NCI-H226 (cell line): Measurements from ENCODE around the gene RNU1-3.
A peak's percentile ranks its signal among the peaks of the same experiment; 100 is the strongest.
"Not testable (repeated sequence)": the region's sequence is repeated elsewhere in the genome, so short reads cannot be mapped to it uniquely, and the experiment has no call there.

Experiments
- DNase-seq: peaks from one replicate; pipeline ENCODE4 v3.0.0-alpha.2; 2015

RNU1-3 gene

DNA sequence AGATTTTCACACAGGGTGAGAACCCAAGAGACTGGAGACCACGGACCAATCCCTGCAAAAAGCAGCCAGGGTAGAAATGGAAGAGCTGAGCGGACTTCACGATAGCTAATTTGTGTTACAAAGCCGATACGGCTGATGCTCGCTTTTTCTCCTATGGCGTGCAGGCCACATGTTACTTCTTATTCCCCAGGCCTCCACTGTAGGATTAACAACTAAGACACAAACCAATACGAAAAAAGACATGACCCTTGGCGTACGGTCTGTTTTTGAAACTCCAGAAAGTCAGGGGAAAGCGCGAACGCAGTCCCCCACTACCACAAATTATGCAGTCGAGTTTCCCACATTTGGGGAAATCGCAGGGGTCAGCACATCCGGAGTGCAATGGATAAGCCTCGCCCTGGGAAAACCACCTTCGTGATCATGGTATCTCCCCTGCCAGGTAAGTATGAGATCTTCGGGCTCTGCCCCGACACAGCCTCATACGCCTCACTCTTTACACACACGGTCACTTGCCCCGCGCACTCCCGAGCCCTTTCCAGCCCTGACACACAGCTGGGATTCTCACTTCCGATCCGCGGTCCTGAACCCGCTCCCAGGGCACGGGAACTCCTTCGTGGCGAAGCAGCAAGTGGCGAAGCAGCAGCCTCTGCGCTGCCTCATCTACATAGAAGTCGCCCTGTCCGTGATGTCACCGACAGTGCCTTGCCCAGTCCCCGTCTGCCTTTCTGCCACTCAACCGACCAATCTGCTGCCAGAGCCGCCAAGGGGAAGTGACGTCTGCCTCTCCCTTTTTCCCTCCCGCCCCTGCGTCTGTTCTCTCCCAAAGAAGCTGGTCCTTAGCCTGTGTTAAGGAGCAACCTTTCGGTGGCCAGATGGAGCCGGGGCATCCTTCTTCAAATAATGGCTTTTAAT lies at the start of gene RNU1-3:
Gene RNU1-3, minus strand, starts transcription at position 447 of the 912 bp plus-strand sequence.
- not testable (repeated sequence) for DNase-seq

DNA sequence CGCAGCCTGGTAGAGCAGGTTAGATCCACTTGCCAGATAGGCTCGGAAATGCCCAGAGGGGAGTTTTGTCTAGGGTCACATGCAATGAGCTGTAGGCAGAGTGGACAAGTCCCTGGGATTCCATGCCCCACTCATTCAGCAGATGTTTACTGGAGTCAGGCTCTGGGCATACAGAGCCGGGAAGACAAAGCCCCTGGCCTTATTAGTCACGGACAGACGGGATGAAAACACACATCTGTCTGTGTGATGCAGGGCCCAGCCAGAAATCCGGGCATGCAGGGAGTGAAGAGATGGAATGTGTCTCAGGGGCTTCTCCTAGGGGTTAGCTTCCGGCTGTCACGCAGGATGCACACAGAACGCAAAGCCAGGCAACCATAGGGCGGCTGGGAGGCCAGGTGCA lies 46.7 kb upstream of the RNU1-3 start:
- DNase-seq: not testable (repeated sequence)

DNA sequence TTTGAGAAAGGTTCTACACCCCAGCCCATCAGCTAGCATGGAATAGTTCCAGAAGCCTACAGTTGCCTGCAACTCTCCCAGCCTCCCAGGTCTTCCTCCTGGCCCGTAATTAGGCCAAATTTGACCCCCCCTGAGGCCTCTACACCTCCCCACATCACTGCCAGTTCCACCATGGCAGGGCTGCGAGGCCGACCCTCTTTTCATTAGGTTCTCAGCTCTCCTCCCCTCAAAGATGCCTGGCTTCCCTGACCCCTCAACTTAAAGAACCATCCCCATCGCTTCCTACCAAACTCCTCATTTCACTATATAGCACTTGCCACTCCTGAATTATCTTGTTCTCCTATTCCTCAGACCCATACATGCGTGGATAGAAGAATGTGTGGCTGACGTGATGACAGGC lies 46.2 kb upstream of the RNU1-3 start:
- DNase-seq: not testable (repeated sequence)

DNA sequence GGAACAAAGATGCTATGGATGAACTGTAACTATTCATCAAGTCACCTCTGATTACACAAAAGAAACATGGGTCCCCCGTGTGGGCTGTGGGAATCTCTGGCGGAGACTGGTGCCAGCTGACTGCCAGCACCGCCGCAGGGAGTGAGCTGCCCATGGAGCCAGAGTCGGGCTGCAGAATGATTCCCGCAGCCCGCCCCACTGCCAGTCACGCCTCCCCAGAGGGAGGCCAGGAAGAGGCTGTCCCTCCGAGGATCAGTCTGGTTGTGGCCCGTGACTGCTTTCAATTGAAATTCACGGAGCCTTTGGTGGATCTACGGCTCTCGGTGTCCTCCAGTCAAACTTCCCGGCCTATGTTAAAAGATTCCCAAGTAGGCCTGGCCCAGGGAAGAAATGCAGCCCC lies 45.8 kb upstream of the RNU1-3 start:
- DNase-seq: not testable (repeated sequence)

DNA sequence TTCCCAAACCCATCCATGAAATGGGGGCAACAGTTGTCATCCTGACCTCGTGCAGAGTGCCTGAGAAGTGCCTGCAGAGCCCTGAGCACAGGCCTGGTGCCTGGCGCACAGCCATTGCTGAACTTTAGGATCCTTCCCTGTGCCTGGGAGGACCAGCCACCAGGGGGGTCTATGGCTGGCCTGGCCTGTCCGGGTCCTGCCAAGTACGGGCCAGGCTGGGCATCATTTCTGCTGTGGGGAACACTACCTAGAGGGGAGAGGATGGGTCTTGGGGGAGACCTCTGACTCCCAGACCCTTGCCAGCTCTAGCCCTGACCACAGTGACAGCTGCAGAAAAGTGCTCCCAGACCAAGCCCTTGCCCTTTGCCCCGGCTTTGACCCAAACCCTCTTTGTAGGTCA lies 45.4 kb upstream of the RNU1-3 start:
- not testable (repeated sequence) for DNase-seq

DNA sequence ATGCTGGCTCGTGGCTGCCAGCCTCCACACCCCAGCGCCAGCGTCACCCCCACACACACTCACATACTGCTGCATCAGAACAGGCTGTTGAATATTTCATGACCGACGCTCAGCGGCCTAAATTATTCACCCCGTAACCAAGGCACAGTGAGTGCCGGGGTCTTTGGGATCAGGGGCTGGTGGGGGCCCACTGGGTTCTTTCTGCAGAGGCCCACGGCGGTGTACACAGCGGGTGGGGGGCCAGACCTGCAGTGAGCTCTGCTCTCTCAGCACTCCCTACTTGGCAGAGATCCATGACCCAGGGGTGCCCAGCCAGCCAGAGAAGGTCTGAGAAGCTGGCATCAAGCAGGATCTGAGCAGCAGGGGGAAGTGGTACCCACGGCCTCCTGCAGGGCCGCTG lies 43.9 kb upstream of the RNU1-3 start:
- not testable (repeated sequence) for DNase-seq

DNA sequence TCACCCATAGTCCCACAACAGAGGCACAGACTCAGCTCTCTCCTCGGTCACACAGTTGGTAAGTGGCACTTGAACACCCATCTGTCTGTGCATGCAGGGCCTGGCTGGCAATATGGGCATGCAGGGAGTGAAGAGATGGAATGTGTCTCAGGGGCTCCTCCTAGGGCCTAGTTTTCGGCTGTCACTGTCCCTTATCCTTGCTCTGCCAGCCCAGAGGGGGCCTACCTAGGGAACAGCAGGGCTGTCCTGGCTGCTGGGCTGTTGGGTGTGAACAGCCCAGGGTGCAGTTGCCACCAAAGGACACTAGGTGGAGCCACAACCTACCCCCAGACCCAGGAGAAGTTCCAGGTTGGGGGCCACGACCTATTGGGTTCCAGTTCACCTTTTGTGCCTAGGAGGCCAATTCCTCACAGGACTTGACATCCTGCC lies 42.9 kb upstream of the RNU1-3 start:
- not testable (repeated sequence) for DNase-seq

DNA sequence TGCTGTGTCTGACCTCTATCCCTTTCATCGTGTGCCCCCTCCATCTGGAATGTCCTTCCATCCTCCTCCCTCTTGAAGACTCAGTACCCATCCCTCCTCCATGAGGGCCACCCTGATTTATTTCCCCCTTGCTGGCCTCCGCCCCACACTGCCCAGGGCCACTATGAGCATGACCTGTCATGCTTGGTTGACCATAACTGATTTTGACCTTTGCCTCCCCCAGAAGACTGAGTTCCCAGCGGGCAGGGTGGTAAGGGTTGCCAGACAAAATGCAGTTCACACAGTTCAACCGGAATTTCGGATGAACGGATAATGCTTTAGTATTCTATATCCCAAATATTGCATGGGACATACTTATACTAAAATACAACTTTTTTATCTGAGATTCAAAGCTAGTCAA lies 42.0 kb upstream of the RNU1-3 start:
- DNase-seq: not testable (repeated sequence)

DNA sequence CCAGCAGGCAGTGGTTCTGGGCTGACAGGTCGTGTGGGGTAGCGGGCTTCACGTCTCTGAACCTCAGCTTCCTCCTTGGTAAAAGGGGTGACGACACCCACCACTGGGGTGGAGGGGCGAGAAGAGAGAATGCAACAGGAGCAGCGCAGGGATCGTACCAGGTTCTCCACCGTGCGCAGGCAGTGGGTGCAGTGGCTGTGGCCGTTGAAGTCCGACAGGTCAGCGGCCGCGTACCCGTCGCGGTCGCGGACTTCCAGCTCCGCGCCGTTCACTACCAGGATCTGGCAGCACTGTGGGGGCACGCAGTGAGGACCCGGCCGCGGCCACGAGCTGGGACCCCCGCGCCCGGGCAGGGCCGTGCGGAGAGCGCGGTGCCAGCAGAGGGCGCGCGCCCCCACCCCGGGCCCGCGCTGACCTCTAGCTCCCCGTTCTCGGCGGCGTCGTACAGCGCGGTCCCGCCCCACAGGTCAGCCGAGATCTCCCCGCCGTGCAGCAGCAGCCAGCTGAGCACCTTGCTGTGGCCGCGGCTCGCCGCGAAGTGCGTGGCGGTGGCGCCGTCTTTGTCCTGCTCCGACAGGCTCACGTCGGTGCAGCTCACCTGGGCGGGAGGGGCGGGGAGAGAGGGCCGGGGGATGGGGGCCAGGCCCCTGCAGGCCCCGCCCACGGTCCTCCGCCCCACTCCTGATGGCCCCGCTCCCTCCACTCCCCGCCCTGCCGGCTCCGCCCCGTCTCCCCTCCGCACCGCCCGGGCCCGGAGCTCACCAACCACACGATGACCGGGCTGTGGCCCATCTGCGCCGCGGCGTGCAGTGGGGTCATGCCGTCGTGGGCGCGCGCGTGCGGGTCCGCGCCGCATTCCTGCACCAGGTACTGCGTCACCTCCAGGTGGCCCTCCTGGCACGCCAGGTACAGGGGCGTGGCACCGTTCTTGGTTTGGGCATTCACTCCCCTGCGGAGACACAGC lies 40.7 kb upstream of the RNU1-3 start:
- DNase-seq: not testable (repeated sequence)

DNA sequence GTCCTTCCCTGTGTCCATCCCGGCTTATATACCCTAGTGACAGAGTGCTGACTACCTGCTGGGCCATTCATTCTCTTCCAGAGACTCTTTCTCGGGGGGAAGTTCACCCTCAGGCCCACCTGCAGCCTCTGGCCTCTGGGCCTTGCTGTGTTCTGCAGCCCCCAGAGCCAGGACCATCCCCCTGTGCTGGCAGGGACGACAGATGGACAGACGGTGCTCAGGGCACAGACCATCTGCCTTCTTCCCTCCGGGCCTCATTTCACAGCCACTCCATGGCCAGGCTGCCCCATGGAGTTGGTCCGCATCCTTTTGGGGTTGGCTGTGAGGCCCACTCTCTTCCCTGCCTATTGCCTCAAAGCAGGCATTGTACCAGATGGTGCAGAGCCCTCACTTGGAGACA lies 39.6 kb upstream of the RNU1-3 start:
- not testable (repeated sequence) for DNase-seq

DNA sequence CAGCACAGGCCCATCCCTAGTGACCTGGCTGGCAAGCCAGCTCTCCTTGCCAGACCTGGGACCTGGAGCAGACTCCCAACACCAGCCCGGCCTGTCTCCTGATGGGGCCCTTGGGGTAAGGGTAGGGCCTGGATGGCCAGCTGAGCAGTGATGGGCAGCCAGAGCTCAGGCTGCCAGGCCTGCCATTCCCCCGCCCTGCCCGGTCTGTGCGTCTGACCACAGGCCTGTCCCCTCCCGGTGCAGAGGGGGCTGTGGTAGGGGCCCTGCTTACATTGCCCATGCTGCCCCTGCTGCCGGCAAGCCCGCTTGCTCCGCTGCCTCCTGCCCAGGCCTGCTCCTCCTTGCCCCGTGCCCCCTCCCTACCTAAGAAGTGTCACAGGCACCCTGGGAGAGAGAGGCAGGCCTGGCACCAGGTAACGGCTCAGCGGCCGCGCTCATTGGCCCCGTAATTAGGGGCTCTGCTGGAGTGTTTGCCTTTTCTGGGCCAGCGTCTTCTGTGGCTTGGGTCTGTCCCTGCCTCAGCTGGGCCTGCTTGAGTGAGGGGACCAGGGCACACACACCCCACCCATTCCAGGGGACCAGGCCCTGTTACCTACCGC lies 37.9 kb upstream of the RNU1-3 start:
- DNase-seq: not testable (repeated sequence)

DNA sequence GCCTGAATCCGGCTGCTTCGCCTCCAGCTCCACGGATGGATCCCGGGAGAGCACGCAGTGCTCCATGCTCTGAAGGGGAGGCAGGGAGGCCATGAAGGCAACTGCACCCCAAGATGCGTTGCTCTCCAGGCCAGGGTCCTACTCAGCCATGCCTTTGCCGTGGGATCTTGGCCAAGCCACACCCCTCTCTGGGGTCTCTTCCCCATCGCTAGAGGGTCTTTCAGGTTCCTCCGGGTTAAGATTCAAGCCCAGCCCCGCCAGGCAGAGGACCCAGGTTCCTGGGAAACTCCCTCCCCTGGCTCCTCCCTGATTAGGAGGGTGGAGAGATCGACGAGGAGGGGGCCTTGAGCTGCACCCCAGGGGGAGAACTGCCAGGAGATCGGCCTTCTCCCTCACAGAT lies 37.3 kb upstream of the RNU1-3 start:
- DNase-seq: not testable (repeated sequence)

DNA sequence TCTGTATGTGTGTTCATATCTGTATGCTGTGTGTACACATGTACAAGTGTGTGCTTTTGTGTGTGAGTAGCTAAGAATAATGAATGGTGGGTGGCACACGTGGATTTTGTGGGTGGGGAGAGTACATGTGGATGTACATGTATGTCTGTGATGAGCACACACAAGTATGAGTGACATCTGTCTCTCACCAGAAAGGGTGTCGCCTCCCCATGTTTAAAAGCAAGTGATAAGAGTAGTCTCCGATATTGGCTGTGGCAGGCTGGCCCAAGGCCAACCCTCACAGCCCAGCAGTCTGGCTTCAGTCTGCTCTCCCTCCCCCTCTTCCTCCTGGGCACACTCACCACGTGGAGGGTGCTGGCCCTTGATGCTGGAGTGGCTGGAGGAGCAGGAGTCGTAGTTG lies 36.9 kb upstream of the RNU1-3 start:
- DNase-seq: not testable (repeated sequence)

DNA sequence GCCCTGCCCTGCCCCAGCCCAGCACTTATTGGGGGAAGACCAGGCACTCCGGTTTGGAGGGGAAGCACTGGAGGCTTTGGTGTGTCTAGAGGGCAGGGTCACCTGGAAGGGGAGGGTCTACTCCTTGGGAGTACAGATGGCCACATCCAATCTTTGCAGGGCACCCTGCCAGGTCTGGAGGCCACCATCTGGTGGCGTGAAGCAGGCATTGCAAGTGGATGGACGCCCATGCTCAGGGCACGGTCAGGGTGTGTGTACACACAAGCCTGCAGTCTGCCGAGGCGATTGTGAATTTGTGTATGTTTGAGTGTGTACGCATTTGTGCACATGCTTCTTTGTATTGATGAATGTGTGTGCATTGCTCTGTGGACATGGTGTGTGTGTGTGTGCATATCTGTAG lies 36.4 kb upstream of the RNU1-3 start:
- DNase-seq: not testable (repeated sequence)

DNA sequence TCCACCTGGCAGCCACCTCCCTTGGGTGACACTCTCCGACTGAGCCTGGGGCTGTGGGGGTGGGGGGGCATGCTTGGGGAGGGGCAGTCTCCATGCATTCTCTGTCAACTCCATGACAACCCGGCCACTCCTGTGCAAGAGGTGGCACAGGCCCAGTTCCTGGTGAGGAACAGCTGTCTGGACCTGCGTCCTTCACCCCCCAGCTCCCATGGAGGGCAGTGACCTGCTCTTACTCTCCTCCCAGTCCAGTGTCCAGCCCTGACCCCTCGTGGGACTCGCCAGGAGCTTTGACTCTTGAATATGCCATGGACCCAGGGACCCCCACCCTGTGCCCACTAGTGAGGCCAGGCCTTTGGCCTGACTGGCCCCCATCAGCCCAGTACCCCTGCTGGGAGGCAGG lies 35.5 kb upstream of the RNU1-3 start:
- DNase-seq: not testable (repeated sequence)

DNA sequence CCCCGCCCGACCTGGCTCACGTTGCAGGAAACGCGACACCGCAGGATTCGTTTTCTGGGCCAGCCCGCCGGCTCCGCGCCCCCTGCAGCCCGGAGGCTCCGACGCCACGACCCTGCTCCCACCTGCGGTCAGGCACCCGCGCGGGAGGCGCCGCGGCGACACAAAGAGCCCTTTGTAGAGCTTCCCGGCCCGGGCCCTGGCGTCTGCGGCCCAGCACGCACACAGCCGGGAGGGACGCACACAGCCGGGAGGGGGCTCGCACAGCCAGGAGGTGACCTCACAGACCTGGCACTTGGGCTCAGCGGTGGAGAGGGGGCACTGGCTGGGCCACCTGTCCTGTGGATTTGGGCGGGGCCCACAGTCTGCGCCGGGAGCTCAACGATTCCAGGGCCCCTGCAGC lies 34.4 kb upstream of the RNU1-3 start:
- DNase-seq: not testable (repeated sequence)

DNA sequence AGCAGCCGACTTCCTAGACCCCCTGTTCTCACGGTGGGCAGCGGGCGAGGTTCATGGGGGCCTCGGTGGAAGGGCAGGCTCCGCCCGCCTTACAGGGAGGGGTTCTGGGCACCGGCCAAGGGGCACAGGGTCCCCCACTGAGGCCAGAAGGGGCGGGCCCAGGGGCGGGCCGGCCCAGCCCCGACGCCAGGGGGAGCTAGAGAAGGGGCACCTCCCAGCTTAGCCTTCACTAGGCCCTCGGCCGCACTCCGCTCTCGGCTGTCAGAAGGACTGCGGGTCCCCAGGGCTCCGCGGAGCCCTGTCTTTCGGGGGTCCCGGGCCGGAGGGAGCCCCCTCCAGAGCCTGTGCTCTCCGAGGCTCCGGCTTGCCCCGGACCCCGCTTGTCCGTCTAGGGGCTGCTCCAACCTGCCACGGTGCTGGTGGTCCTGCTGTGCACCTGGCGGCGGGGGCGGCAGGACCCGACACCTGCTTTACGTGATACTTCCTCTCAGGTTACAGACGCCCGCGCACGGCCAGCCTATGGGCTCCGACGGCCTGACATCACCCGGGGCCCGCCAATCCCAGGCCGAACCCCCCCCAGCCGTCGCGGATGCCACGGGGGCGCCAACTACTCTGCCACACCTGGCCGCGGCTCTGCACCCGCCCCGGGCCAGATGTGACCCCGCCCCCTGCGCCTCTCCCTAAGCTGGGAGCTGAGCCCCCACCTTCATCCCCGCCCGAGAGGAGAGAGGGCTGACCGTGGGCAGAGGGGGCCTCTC lies 33.6 kb upstream of the RNU1-3 start:
- not testable (repeated sequence) for DNase-seq

DNA sequence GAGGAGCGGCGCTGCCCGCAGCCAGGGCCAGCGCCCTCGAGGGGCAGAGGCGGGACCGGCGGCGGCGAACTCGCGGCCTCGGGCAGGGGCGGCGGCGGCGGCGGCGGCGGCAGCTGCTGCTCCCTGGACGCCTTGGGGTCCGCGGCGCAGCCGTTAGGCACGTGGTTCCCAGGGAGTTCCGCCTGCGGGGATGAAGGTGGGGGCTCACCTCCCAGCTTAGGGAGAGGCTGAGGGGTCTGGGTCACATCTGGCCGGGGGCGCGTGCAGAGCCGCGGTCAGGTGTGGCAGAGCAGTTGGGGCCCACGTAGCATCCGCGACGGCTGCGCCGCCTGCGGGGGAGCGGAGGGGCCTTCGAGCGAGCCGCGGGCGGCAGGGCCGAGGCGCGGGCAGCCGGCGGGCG lies 32.7 kb upstream of the RNU1-3 start:
- DNase-seq: not testable (repeated sequence)

DNA sequence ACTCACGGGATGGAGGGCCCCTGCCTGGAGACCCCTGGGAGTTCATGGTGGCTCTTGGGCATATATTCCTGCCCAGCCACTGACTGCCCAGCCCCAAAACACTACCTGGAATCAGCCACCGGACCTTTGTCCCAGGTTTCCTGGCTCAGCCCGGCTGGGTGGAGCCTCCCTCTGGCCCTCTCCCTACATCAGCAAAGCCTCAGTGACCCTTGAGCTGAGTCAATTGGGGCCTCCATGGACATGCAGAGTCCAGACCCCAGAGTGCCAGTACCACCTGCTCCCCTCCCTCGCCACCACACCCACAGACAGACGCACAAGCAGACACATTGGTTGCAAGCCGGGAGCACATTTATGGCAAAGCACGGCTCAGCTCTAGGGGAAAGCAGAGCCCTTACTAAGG lies 30.4 kb upstream of the RNU1-3 start:
- not testable (repeated sequence) for DNase-seq

DNA sequence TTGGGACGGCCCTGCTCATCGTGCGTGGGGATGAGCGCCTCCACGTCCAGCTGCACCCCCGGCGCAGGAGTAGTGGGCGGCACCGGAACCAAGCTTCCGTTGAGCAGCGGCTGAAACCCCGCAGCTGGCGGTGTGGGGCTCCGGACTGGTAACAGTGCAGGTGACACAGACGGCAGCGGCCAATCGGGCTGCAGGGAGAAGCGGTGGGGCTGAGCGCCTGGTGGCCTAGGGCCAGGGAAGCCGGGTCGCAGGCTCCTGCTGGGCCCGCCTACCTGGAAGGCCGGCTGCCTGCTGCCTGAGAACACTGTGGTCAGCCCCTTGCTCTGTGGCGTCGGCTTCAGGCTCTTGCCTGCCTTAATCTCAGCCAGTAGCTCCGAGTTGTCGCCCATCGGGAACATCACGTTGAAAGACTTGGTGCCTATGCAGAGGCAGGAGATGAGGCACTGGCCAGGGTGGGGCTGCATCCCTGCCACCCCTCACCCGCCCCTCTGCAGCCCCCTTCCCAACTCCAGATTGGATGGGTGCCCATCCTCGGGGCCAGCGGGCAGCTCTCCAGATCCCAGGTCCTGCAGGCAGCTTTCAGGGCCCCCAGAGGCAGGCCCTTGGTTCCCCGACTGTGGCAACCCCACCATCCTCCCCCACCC lies 29.9 kb upstream of the RNU1-3 start:
- DNase-seq: peak; percentile 0

DNA sequence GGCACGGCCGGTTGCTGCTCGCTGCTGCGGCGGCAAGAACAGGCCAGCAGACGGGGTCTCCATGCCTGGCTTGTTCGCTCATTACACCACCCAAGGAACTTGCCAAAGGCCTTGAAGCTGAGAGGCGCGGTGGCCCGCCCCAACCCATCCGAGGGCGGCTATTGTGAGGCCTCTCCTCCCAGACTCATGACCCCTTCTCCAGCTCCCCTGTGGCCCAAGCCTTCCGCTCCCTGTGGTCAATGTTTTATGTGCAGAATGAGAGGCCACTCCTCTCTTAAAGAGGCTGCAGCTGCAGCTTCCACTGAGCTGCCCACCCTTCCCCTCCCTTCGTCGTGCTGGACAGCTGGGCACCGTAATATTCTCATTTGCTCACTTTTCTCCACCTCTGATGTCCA lies 27.6 kb upstream of the RNU1-3 start:
- not testable (repeated sequence) for DNase-seq
